Nephron progenitor cell (in vitro differentiated cells): Measurements from ENCODE around the gene FBXO38.

Experiments
- DNase-seq: peaks from one replicate; pipeline ENCODE4 v3.0.0; 2021
- H3K27ac Mint-ChIP-seq: 2 replicates; pipeline ENCODE4 v1.8.0; 2021; ENCODE audit warnings: mild to moderate bottlenecking, moderate library complexity, mixed read lengths
- H3K27me3 Mint-ChIP-seq: 2 replicates; pipeline ENCODE4 v1.8.0; 2021; ENCODE audit warnings: mild to moderate bottlenecking, low read depth, mixed read lengths; ENCODE audit not compliant: poor library complexity
- H3K36me3 Mint-ChIP-seq: 2 replicates; pipeline ENCODE4 v1.8.0; 2021; ENCODE audit warnings: low read depth, mixed read lengths
- H3K4me1 Mint-ChIP-seq: 2 replicates; pipeline ENCODE4 v1.8.0; 2021; ENCODE audit warnings: mixed read lengths
- H3K4me3 Mint-ChIP-seq: 2 replicates; pipeline ENCODE4 v1.8.0; 2021; ENCODE audit warnings: mild to moderate bottlenecking, moderate library complexity, mixed read lengths
- H3K9me3 Mint-ChIP-seq: 2 replicates; pipeline ENCODE4 v1.8.0; 2021; ENCODE audit warnings: mild to moderate bottlenecking, moderate library complexity, mixed read lengths
- TF ChIP-seq, protein P1 (sequence below): fragments of 200-600 bp; sonication (generic); IDR thresholded peaks from 2 replicates; pipeline ENCODE4 v1.5.0; 2021; ENCODE audit warnings: antibody characterized with exemption

The FBXO38 gene

GRCh38 chr5:148408092-148408491 lies 24.3 kb downstream of the FBXO38 start:
- Mint-ChIP-seq H3K9me3 (no peaks in the 10 kb centered on the region), H3K27ac (no peak overlapping the region), H3K27me3 (no peaks in the 10 kb centered on the region), H3K36me3 (peaks cover 77% of the 10 kb centered on the region), H3K4me3 (no peak overlapping the region), H3K4me1 (no peaks in the 10 kb centered on the region)
- no peak for DNase-seq
- TF ChIP-seq, protein P1, sequence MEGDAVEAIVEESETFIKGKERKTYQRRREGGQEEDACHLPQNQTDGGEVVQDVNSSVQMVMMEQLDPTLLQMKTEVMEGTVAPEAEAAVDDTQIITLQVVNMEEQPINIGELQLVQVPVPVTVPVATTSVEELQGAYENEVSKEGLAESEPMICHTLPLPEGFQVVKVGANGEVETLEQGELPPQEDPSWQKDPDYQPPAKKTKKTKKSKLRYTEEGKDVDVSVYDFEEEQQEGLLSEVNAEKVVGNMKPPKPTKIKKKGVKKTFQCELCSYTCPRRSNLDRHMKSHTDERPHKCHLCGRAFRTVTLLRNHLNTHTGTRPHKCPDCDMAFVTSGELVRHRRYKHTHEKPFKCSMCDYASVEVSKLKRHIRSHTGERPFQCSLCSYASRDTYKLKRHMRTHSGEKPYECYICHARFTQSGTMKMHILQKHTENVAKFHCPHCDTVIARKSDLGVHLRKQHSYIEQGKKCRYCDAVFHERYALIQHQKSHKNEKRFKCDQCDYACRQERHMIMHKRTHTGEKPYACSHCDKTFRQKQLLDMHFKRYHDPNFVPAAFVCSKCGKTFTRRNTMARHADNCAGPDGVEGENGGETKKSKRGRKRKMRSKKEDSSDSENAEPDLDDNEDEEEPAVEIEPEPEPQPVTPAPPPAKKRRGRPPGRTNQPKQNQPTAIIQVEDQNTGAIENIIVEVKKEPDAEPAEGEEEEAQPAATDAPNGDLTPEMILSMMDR = no peak

GRCh38 chr5:148412124-148412523 lies 28.4 kb downstream of the FBXO38 start:
- Mint-ChIP-seq H3K4me3 (no peak overlapping the region), H3K9me3 (no peaks in the 10 kb centered on the region), H3K27ac (peak overlapping the region; percentile 23), H3K36me3 (peaks cover 64% of the 10 kb centered on the region), H3K27me3 (no peaks in the 10 kb centered on the region), H3K4me1 (no peaks in the 10 kb centered on the region)
- no peak for DNase-seq
- TF ChIP-seq, protein P1 = no peak

DNA sequence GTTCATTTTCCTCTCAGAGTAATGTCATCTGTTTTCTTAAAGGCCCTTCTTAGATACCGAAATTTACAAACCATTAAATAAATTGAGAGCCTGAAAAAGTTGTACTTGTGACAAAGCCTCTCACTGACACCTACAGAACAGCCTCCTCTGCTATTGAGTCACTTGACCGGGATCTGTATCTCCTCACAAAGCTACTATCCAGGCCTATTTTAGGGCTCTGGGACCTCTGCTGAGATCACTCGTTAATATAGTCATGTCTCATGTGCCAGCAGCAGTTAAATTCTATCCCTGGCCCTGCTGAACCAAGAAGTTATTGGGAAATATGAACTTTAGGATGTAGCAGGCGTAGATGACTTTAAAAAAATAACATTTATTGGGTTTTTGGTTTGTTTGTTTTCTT lies 31.1 kb downstream of the FBXO38 start:
- H3K4me3 Mint-ChIP-seq = no peak overlapping the region
- DNase-seq = no peak
- TF ChIP-seq, protein P1 = no peak
- no peaks in the 10 kb centered on the region for H3K4me1 Mint-ChIP-seq
- peaks cover 66% of the 10 kb centered on the region for H3K36me3 Mint-ChIP-seq
- no peak overlapping the region for H3K27ac Mint-ChIP-seq
- H3K9me3 Mint-ChIP-seq = no peaks in the 10 kb centered on the region
- no peaks in the 10 kb centered on the region for H3K27me3 Mint-ChIP-seq

DNA sequence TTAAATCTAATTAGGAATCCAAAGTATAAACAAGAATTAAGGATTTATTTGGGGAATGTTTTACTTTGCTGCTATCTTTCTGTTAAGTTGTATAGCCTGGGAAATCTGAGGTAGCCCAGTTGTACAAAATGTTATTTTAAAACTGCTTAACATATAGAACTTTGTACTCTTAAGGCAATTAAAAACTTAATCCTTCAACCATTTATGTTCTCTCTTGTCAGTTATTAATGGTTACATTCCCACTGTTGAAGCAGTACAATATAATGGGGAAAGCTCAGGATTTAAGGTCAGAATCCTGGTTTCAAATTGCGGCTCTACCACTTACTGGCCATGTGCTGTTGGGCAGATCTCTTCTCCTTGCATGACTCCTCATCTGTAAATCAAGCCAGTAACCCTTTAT lies 32.7 kb downstream of the FBXO38 start:
- peaks cover 52% of the 10 kb centered on the region for H3K36me3 Mint-ChIP-seq
- no peak for DNase-seq
- no peak overlapping the region for H3K4me3 Mint-ChIP-seq
- no peak overlapping the region for H3K27ac Mint-ChIP-seq
- H3K9me3 Mint-ChIP-seq = no peaks in the 10 kb centered on the region
- no peaks in the 10 kb centered on the region for H3K4me1 Mint-ChIP-seq
- no peaks in the 10 kb centered on the region for H3K27me3 Mint-ChIP-seq
- TF ChIP-seq, protein P1 = no peak

- H3K27ac Mint-ChIP-seq = no peak overlapping the region
- no peak for DNase-seq
- TF ChIP-seq, protein P1 = no peak
- peaks cover 53% of the 10 kb centered on the region for H3K36me3 Mint-ChIP-seq
- no peaks in the 10 kb centered on the region for H3K9me3 Mint-ChIP-seq
- no peaks in the 10 kb centered on the region for H3K4me1 Mint-ChIP-seq
- no peak overlapping the region for H3K4me3 Mint-ChIP-seq
- no peaks in the 10 kb centered on the region for H3K27me3 Mint-ChIP-seq
Measured at GRCh38 chr5:148416921-148417320, 33.2 kb downstream of the FBXO38 start.

DNA sequence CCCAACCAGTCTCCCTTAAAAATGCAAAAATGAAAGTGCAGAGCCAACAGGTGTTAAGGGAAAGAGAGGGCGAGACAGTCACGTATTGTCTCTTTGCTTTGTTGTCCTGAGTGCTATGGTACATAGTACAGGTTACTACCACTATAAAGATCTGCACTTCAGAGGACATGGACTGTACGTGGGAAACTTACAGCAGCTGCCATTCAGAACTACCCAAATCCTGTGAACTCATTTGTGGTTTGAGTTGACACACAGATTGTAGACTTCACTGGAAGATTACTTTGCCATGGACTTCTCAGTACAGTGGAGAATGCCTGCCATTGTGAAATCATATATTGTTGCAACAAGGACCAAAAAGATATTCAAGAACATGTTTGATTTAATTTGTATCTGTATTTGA lies 34.8 kb downstream of the FBXO38 start:
- Mint-ChIP-seq H3K9me3 (no peaks in the 10 kb centered on the region), H3K27me3 (no peaks in the 10 kb centered on the region), H3K36me3 (peaks cover 56% of the 10 kb centered on the region), H3K4me1 (no peaks in the 10 kb centered on the region), H3K4me3 (no peak overlapping the region), H3K27ac (no peak overlapping the region)
- TF ChIP-seq, protein P1 = no peak
- no peak for DNase-seq
